ENCODE results near the gene CTDP1.

CTDP1 gene

DNA sequence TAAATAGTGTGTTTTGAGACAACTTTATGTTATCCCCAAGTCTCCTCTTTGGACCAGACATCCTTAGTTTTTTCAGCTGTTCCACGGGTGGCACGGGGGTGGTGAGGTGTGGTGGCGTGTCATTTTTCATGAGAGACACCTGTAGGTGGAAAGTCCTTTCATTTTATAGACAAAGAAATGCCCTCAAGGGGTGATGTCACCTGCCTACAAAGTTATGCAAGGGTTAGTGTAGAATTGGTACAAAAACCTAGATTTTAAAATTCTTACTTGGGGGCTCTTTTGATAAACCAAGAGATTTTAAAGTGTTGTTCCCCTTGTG is 15.3 kb downstream of the CTDP1 start:
- peaks cover 1% of the 10 kb centered on the region for H3K4me1 Mint-ChIP-seq (ENCODE audit: low read depth)
- no peaks in the 10 kb centered on the region for H3K9me3 Mint-ChIP-seq
- H3K36me3 Mint-ChIP-seq (ENCODE audit: low read depth), result peaks cover 26% of the 10 kb centered on the region
- H3K27me3 Mint-ChIP-seq (ENCODE audit: low read depth), result no peaks in the 10 kb centered on the region
- H3K4me3 Mint-ChIP-seq, result no peak overlapping the region
- no peak for DNase-seq (ENCODE audit: low spot score)
- H3K27ac Mint-ChIP-seq, result no peak overlapping the region

DNA sequence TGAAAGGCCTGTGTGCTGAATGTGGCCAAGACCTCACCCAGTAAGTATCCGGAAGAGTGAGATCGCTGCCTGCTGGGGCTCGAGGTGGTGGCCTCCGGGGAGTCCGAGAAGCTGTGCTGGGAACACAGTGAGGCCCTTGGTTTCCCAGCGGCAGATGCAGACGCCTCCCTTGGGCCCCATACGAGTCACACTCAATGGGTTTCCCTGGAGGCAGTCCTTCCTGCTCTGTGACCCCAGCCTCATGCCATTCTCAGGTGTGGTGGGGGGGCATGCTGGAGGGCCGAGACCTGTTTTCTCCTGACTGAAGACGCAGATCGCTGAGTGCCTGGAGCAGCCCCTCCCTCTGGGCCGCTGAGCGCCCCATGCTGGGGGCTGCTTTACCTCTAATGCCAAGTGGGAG is 15.7 kb downstream of the CTDP1 start:
- Mint-ChIP-seq H3K27ac (no peak overlapping the region), H3K4me1 (ENCODE audit: low read depth) (peaks cover 1% of the 10 kb centered on the region), H3K36me3 (ENCODE audit: low read depth) (peaks cover 30% of the 10 kb centered on the region), H3K4me3 (no peak overlapping the region), H3K9me3 (no peaks in the 10 kb centered on the region), H3K27me3 (ENCODE audit: low read depth) (no peaks in the 10 kb centered on the region)
- DNase-seq (ENCODE audit: low spot score), result no peak

DNA sequence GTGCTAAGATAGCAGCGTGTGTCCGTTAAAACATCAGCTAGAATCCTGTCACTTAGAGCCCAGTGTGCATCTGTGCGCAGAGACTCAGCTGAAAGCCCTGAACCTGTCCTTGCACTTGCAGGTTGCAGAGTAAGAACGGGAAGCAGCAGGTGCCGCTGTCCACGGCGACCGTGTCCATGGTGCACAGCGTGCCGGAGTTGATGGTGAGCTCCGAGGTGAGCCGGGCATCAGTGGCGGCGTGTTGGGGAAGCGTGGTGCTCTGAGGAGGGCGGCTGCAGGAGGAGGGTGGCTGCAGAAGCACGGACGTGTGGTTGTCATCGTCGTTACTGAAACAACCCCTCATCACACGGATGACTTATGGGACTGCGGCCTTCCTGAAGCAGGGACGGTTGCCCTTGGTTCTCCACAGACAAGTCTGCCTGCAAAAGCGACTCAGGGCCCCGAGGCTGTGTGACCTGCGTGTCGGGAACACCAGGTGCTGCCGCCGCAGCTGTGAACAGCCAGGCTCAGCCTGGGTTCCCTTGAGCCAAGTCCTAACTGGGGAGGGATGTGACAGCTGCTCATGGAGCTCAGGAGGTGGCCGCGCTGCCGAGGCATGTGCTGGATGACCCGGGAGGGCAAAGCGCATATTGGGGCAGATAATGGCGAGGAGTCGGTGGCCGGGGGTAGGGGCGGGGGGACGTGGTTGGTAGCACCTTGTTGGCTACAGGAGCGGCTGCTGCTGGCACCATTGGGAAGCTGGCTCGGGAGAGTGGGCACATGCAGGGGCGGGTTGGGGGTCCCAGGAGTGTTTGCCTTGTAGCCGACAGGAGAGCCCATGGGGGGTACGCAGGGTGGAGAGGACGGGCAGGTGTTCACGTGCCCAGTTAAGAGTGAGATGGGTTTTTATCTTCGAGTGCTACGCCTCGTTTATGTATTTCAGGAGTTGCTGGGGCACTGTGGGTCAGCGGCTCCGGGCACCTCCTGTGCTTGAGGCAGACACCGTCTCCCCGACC is 16.6 kb downstream of the CTDP1 start:
- H3K27me3 Mint-ChIP-seq (ENCODE audit: low read depth), result no peaks in the 10 kb centered on the region
- no peaks in the 10 kb centered on the region for H3K4me1 Mint-ChIP-seq (ENCODE audit: low read depth)
- DNase-seq (ENCODE audit: low spot score), result no peak
- H3K9me3 Mint-ChIP-seq, result no peaks in the 10 kb centered on the region
- no peak overlapping the region for H3K4me3 Mint-ChIP-seq
- H3K36me3 Mint-ChIP-seq (ENCODE audit: low read depth), result peaks cover 34% of the 10 kb centered on the region
- no peak overlapping the region for H3K27ac Mint-ChIP-seq

DNA sequence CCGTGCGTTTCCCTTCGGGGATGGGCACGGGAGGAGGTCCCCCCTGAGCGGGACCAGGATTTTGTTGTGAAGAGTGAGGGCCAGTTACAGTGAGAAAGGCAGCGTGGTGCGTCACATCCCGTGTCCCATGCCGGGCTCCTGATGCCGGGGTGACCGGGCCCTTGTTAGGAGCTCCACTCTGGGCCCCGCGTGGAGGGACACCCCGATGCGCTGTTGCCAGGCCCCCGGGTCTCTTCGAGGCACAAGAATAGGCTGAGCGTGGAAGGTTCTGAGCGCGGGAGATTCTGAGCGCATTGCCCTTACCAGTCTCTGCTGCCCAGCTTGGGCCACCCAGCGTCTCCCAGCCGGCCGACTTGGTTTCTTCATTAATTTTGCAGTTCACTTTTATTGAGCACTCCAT is 17.6 kb downstream of the CTDP1 start:
- H3K9me3 Mint-ChIP-seq, result no peaks in the 10 kb centered on the region
- no peak overlapping the region for H3K27ac Mint-ChIP-seq
- H3K27me3 Mint-ChIP-seq (ENCODE audit: low read depth), result no peaks in the 10 kb centered on the region
- no peak for DNase-seq (ENCODE audit: low spot score)
- H3K4me1 Mint-ChIP-seq (ENCODE audit: low read depth), result no peaks in the 10 kb centered on the region
- peaks cover 34% of the 10 kb centered on the region for H3K36me3 Mint-ChIP-seq (ENCODE audit: low read depth)
- H3K4me3 Mint-ChIP-seq, result no peak overlapping the region

DNA sequence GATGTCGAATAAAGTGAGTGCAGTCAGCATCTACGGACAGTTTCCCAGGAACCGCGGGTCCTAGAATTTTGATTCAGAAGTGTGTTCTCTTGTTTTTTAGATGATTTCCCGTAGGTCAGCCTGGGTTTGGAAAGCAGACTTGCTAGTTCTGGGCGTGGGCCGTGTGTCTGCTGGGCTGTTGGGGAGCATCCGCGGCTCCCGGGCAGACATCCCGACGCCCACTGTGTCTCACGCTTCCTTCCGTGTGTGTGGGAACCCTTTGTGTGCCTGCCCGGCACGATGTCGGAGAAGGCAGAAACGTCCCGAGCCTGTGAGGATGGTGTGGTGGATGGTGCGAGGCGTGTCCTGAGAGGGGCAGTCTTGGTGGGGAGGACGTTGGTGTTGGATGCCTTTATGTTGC is 18.4 kb downstream of the CTDP1 start:
- no peak overlapping the region for H3K27ac Mint-ChIP-seq

DNA sequence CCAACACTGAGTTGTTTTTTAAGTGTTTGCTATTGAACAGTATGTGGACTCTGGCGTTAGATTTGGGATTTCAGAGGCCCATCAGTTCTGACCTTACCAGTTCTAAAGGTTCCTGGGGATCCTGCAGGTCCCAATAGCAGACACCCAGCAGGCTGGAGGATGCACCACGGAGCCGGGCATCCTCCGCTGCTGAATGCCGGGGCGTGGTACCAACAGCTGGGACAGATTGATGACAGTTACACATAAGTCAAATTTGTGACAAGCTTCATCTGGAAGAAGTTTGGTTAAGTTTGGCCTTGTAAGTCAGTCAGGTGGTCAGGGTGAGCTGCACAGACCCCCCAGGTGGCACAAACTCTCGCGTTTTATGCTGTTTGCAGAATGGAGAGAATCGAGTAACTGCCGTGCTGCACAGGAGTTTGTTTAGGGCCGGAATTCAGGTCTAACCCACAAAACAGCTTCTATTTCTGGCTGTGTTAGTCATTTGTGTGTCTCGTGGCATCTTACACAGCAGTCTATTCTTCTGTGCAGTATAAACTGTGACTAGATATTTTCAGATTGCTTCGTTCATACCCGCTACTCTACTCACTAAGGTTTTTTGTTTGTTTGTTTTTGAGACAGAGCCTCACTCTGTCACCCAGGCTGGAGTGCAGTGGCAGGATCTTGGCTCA is 19.2 kb downstream of the CTDP1 start:
- DNase-seq (ENCODE audit: low spot score), result no peak
- H3K4me3 Mint-ChIP-seq, result no peak overlapping the region
- no peak overlapping the region for H3K27ac Mint-ChIP-seq
- H3K27me3 Mint-ChIP-seq (ENCODE audit: low read depth), result no peaks in the 10 kb centered on the region
- H3K4me1 Mint-ChIP-seq (ENCODE audit: low read depth), result no peaks in the 10 kb centered on the region
- H3K9me3 Mint-ChIP-seq, result no peaks in the 10 kb centered on the region
- H3K36me3 Mint-ChIP-seq (ENCODE audit: low read depth), result peaks cover 44% of the 10 kb centered on the region

More for the DNA sequence above, 18.4 kb downstream of the CTDP1 start:
- H3K9me3 Mint-ChIP-seq, result no peaks in the 10 kb centered on the region
- DNase-seq (ENCODE audit: low spot score), result no peak
- no peaks in the 10 kb centered on the region for H3K4me1 Mint-ChIP-seq (ENCODE audit: low read depth)
- H3K4me3 Mint-ChIP-seq, result no peak overlapping the region
- H3K27me3 Mint-ChIP-seq (ENCODE audit: low read depth), result no peaks in the 10 kb centered on the region
- peaks cover 38% of the 10 kb centered on the region for H3K36me3 Mint-ChIP-seq (ENCODE audit: low read depth)

DNA sequence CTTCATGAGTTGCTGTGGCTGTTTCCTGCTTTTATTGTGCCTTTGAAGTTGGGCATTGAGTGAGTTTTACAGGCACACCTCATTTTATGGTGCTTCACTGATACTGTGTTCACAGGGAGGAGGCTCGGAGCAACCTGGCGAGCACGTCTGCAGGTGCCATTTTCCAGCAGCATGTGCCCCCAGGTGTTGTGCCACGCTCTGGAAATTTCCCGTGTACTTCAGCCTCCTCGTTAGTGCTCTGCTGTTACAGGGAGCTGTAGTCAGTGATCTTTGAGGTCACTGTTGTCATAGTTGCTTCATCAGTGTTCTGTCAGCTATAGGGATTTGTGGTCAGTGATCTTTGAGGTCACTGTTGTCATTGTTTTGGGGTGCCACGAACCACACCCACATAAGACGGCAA is 20.1 kb downstream of the CTDP1 start:
- Mint-ChIP-seq H3K36me3 (ENCODE audit: low read depth) (peaks cover 47% of the 10 kb centered on the region), H3K4me1 (ENCODE audit: low read depth) (no peaks in the 10 kb centered on the region), H3K9me3 (no peaks in the 10 kb centered on the region), H3K27ac (no peak overlapping the region), H3K4me3 (no peak overlapping the region), H3K27me3 (ENCODE audit: low read depth) (no peaks in the 10 kb centered on the region)
- no peak for DNase-seq (ENCODE audit: low spot score)

DNA sequence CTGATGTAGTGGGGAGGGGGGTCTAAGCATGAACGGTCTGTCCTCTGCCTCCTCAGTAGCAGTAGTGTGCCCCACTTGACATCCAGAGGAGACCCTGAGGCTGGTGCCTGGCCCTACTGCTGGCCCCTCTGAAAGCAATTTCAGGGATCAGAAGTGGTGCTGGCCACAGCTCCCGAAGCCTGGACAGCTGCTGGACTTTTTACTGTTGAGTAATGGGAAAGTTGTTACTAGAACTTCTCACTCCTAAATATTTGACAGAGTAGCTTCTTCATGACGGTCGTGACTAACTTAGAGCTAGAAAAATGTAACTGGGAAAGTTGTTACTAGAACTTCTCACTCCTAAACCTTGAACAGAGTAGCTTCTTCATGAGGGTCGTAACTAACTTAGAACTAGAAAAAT is 23.3 kb downstream of the CTDP1 start:
- Mint-ChIP-seq H3K4me3 (no peak overlapping the region), H3K4me1 (ENCODE audit: low read depth) (no peaks in the 10 kb centered on the region), H3K27me3 (ENCODE audit: low read depth) (no peaks in the 10 kb centered on the region), H3K36me3 (ENCODE audit: low read depth) (peaks cover 47% of the 10 kb centered on the region), H3K27ac (no peak overlapping the region), H3K9me3 (no peaks in the 10 kb centered on the region)
- no peak for DNase-seq (ENCODE audit: low spot score)

DNA sequence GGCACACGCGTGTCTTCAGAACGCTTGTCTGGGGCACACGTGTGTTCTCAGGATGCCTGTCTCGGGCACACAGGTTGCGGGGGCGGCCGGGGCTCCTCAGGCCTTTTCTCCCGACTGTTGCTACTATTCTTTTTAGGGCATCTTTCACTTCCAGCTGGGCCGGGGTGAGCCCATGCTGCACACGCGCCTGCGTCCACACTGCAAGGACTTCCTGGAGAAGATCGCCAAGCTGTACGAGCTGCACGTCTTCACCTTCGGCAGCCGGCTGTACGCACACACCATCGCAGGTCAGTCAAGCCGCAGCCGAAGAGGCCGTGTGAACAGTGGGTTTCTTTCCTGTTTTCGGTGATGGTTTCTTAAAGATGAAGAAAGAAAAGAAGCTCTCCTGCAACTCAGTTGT is 25.0 kb downstream of the CTDP1 start:
- Mint-ChIP-seq H3K4me3 (no peak overlapping the region), H3K27ac (no peak overlapping the region), H3K9me3 (no peaks in the 10 kb centered on the region), H3K36me3 (ENCODE audit: low read depth) (peaks cover 48% of the 10 kb centered on the region), H3K4me1 (ENCODE audit: low read depth) (no peaks in the 10 kb centered on the region), H3K27me3 (ENCODE audit: low read depth) (no peaks in the 10 kb centered on the region)
- no peak for DNase-seq (ENCODE audit: low spot score)

DNA sequence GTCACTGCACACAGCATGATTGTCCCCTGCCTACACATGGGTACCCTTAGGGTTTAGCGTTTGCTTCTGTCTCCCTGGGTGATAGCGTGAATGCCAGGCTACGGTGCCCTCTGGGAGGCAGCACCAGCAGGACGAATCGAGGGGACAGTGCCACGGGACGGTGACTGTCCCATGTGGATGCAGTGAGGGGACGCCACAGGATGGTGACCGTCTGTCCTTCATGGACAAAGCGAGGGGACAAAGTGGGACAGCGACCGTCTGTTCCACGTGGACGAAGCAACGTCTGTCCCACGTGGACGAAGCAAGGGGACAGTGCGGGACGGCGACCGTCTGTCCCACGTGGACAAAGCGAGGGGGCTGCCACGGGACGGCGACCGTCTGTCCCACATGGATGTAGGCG is 25.7 kb downstream of the CTDP1 start:
- Mint-ChIP-seq H3K9me3 (no peaks in the 10 kb centered on the region), H3K27ac (no peak overlapping the region), H3K4me3 (no peak overlapping the region), H3K27me3 (ENCODE audit: low read depth) (no peaks in the 10 kb centered on the region), H3K4me1 (ENCODE audit: low read depth) (no peaks in the 10 kb centered on the region), H3K36me3 (ENCODE audit: low read depth) (peaks cover 42% of the 10 kb centered on the region)
- DNase-seq (ENCODE audit: low spot score), result no peak

DNA sequence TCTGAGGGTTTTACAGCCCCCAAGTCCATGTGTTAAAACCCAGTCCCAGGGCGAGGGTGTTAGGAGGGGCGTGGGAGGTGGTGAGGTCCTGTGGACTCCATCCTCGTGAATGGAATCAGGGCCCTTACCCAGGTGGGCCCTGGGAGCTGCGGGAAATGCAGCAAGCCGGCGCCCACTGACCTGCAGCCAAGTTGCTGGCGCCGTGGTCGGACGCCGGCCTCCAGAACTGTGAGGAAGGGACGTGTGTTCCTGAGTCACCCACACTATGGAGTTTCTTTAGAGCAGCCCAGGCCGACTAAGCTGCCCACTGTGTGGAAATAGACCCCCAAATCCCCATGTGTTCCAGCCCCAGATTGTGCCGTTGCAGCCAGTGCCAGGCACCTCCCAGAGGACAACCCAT is 26.4 kb downstream of the CTDP1 start:
- no peak for DNase-seq (ENCODE audit: low spot score)
- Mint-ChIP-seq H3K27me3 (ENCODE audit: low read depth) (no peaks in the 10 kb centered on the region), H3K9me3 (no peaks in the 10 kb centered on the region), H3K36me3 (ENCODE audit: low read depth) (peaks cover 42% of the 10 kb centered on the region), H3K4me1 (ENCODE audit: low read depth) (no peaks in the 10 kb centered on the region), H3K4me3 (no peak overlapping the region), H3K27ac (no peak overlapping the region)

DNA sequence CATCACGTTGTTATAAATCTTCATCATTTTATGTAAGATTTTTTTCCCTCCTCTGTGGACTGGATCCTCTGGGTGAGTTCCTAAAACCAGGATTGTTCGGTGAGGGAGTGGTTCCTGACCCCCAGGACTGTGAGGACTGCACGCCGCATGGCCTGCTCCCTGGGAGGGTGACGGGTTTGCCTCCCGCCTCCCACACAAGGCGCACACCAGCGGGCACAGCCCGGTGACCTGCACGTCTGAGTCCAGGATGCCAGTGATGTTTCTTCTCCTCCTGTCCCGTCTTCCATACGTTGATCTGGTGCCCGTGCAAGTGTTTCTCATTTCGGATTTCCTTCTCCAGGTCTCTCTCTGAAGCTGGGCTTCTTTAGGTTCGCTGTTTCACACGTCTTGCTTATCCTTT is 27.1 kb downstream of the CTDP1 start:
- no peak for DNase-seq (ENCODE audit: low spot score)
- Mint-ChIP-seq H3K9me3 (no peaks in the 10 kb centered on the region), H3K27me3 (ENCODE audit: low read depth) (no peaks in the 10 kb centered on the region), H3K27ac (no peak overlapping the region), H3K4me3 (no peak overlapping the region), H3K4me1 (ENCODE audit: low read depth) (no peaks in the 10 kb centered on the region), H3K36me3 (ENCODE audit: low read depth) (peaks cover 47% of the 10 kb centered on the region)

DNA sequence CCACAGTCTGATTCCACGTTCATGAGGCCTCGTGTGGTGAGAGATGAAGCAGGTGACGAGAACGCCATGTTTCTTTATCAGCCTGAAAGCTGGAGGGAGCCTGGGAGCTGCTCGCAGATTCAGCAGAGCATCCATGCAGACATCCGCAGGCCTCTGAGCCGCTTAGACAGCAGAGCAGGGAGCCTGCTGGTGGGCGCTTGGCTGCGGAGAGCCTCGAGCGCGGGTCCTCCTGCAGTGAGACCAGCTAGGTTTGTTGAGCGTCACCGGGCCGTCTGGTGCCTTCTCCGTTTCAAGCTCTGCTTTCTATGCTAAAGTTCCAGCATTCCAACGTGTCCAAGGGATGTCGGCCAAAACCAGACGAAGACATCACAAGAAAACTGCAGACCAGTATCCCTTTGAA is 27.6 kb downstream of the CTDP1 start:
- Mint-ChIP-seq H3K4me3 (no peak overlapping the region), H3K9me3 (no peaks in the 10 kb centered on the region), H3K36me3 (ENCODE audit: low read depth) (peaks cover 50% of the 10 kb centered on the region), H3K27me3 (ENCODE audit: low read depth) (no peaks in the 10 kb centered on the region), H3K27ac (no peak overlapping the region), H3K4me1 (ENCODE audit: low read depth) (no peaks in the 10 kb centered on the region)
- no peak for DNase-seq (ENCODE audit: low spot score)

DNA sequence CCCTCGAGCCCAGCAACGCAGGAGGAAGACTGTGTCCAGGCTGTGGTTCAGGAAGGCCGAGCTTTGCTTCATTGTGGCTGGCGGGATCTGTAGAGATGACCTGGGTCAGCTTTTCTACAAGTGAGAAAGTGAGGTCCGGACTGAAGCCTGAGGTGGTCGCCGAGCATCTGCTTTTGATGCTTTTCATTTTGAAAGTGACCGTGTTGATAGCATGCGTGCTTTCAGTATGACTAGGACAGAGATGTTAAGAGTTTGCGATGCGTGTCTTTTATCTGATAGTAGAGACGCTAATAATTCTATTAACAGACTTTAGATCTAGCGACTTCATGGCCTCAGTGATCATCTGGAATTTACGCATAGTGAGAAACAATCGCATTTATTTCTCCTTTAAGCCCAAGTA is 28.1 kb downstream of the CTDP1 start:
- Mint-ChIP-seq H3K9me3 (no peaks in the 10 kb centered on the region), H3K36me3 (ENCODE audit: low read depth) (peaks cover 49% of the 10 kb centered on the region), H3K27ac (no peak overlapping the region), H3K27me3 (ENCODE audit: low read depth) (no peaks in the 10 kb centered on the region), H3K4me1 (ENCODE audit: low read depth) (no peaks in the 10 kb centered on the region), H3K4me3 (no peak overlapping the region)
- DNase-seq (ENCODE audit: low spot score), result no peak

Measured in T-helper 2 cell treated with Interferon-gamma antibody and Interleukin-4, amounts not matched to agents 5 μg/mL and 100 μg/mL, for 36 hours (primary cell).